GM19467 (cell line): ENCODE data around the gene PTPRN2.

Experiments used
- ATAC-seq: cut with Tn5 transposase; IDR thresholded peaks from one replicate; pipeline ENCODE4 v1.9.1; 2021; ENCODE audit warnings: mild to moderate bottlenecking, moderate library complexity; ENCODE audit not compliant: unreplicated experiment

The PTPRN2 gene

DNA sequence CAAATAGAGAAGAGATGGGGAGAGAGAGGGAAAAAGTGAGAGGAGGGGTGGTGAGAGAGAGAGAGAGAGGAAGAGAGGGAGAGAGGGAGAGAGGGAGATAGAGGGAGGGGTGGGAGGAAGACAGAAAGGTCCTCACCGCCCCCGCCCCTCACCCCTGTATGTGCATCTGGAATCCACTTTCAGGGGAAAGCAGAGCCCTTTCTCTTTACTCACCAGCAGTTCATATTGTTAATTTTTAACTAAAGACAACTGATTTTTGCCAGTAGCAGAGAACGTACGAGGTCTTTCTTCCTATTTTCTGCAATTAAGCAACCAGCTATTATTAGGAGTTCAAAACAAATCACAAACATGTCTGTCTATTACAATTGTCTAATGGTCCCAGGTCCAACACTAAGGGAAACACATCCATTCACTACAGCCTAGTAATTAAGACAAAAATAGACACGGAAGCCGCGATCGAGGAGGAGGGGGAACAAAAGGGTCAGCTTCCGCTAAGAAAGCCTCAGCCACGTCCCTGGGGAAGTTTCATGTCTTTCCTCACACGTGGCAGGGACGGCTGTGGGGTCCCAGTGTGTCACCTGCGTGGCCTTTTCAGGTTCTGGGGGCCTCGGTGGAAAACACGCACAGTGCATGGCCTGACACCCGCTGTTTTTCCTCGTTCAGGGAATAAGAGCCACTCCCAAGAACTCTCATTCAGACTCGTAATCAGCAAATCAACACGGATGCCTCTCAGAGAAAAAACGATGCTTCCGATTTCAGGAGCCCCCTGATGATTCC lies 572.0 kb downstream of the PTPRN2 start:
- no peak for ATAC-seq

DNA sequence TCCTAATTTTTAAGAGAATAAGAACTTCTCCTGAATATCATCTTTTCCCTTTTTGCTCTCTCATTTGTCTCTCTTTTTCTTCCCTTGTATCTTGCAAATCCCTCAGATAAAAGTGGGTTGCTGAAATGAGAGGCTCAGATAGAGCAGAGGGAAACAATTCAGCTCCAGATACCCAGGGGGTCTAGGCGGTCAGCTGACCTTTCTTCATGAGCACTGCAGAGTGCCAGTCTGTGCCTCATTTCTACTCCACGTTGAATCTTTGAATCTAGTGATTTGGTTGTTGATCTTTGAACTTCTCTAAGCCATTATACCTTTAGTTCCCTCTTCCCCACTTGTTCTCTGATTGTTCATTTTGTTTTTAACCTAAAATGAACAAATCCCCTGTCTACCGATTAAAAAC lies 572.6 kb downstream of the PTPRN2 start:
- ATAC-seq = no peak

DNA sequence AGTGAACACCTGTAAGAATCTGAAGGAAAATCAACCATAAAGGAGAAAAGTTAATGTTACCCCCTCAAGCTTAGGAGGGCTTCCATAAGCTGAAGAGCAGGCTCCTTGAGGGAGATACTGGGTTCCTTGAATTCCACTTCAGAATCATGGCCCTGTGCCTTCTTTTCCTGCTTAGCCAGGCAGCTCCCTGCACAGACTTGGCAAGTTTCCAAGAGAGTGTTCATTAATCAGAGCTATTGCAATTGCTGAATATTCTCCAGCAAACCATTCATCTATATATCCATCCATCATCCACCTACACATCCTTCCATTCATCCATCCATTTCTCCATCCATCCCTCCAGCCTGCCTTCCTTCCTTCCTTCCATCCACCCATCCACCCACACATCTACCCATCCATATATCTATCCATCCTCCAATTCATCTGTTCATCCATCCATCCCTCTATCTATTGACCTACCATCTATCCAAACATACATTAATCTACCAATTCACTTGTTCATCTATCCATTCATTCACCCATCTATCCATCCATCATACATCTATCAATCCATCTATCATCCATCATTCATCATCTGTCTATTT lies 574.4 kb downstream of the PTPRN2 start:
- no peak for ATAC-seq

DNA sequence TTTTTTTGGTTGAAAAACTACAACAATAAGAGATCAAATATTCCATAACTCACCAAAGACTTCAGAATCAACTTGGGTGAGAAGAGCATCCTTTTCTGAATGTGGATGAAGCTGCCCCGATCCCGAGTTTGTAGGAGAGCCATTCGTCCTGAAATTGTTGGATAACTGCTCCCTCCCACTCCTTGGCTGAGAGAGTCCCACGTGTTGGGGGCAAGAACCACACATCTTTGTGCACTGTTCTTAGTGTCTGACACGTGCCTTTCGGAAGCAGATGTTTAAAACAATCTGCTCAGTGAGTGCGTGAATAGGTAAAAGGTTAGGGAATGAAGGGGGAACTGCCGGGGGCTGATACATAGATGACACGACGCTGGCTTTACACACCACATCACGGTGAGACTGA lies 575.7 kb downstream of the PTPRN2 start:
- ATAC-seq = no peak

DNA sequence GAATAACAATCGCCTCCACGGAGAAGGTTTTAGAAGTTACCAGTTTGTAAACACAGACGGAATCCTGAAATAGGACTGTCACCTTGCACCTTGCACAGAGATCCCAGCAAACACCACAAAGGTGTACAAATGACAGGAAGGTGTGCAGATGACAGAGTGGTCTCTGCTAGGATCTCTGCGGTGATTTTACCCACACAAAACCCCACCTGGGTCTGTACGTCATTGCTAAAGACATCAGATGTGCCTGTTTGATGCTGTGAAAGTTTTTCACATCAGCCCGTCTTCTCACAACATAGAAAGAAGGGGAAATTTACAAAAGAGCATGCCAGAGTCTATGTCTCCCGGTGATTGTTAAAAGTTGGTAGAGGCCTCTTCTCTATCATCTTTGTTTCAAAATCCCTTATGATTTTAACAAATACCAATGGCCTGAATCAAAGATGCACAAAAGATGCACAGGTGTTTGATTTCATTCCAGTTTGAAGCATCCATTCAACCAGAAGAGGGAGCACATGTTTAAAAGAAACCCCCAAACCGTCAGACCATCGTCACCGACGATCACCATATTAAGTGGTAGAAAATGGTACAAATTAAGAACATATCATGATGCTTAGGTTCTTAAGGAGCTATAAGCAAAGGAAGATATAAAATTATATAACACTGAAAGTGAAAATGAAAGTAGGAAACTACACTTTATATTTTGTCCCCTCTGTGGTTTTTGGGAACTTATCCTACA lies 576.5 kb downstream of the PTPRN2 start:
- ATAC-seq = no peak

DNA sequence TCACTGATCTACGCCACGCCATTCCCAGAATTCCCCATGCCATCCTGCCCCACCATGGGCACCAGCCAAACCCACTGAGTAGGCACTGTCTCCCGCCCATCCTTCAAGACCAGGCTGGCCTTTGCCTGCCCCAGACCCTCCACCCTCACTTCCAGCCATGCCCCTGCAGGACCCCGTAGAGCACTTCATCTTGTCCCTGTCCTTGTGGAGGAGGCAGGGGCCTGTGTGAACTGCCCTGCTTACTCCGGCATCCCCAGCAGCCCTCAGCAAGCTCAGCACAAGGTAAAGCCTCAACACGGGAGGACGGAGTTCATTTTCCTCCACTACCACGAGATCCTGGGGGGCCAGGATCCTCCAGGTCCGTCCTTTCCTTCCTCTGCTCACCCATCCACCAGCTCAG lies 577.7 kb downstream of the PTPRN2 start:
- no peak for ATAC-seq

DNA sequence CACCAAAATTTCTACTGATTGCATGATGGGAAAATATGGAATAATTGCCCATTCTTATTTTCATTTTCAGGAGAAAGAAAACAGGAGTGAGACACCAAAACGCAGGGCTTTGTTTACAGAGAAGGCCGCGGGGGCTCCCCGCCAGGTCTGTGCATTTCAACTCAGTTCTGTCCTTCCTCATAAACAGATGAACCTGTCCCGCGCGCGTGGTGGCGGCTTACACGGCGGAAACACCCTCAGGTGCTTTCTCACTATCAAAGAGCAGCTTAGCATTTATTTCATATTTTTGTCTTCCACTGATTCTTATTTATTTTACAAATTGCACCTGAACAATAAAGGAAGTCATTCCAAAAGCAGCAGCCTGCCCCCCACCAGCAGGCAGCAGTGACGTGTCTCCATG lies 579.4 kb downstream of the PTPRN2 start:
- ATAC-seq = no peak

DNA sequence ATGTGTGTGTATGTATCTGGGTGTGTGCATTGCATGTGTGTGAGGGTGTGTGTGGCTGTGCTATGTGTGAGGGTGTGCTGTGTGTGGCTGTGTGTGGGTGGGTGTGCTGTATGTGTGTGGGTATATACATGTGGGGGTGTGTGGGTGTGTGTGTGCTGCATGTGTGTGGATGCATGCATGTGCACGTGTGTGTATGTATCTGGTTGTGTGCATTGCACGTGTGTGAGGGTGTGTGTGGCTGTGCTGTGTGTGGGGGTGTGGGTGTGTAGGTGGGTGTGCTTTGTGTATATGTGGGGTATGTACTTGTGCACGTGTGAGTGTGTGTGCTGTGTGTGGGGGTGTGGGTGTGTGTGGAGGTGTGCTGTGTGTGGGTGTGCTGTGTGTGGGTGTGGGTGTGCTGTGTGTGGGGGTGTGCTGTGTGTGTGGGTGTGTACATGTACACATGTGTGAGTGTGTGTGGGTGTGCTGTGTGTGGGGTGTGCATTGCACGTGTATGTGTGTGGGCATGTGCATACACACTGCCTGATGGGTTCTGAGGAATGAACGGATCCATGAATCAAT lies 579.8 kb downstream of the PTPRN2 start:
- ATAC-seq = no peak

DNA sequence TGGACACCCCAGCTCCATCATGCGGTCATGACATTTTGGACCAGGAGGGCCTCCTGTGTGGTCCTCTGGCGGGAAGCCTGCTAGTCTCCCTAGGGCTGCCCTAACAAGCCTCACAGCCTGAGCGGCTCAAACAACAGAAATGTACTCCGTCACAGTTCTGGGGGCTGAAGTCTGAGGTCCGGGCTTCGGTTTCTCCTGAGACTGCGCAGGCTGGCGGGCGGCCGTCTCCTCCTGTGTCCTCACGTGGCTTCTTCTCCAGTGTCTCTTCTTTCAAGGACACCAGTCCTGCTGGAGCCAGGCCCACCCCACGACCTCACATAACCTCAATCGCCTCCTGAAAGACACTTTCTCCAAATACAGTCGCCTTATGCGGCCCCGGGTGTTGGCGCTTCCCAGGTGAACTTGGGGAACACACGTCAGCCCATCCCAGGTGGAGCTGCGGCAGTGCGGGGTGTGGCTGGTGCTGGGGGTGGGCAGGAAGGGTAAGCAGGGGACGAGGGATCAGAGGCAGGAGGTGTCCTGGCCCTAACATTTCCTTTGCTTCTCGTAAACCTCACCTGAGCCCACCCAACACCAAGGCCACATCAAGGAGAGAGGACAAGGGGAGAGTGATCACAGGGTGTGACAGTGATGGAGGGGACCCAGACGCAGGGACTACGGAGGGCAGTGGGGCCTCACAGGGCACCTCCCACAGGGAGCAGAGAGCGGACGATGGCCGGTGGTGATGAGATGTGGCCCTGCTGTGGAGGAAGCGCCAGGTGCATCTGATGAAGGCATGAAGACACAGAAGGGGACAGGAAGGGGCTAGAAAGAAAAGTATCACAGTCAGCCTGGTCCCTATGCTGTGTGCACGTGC lies 580.6 kb downstream of the PTPRN2 start:
- ATAC-seq = no peak

DNA sequence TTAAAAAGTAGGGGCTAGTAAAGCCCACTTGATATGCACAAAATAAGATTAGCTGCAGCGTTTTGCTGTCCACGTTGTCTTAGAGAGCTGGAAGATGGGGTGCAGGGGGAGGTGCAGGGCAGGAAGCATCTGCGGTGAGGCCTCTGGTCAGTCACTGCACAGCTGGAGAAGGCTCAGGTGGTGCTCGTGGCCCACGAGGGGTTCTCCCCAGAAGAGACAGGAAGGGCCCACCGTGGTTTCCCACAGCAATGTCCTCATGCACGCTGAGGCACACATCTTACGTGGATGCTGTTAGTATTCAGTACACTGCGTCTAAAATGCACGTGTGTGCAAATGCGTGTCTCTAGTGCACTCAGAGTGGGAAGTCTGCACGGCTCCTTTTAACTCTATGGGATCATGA lies 582.1 kb downstream of the PTPRN2 start:
- no peak for ATAC-seq

DNA sequence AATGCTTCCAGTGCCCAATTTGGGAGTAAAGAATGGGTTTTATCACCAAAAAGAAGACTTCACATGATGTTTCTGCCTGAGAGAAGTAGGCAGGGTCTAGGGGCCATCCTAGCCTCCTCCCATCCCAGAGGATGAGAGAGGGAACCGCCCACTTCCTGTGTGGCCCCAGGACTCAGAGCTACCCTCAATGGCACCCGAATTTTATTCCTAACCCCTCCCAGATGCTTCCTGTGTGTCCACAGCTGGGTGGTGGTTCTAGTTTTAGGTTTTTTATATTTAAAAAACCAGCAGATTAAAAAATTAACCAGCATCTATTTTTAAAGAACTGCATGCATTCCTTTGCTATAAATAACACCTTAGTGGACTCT lies 583.5 kb downstream of the PTPRN2 start:
- no peak for ATAC-seq

DNA sequence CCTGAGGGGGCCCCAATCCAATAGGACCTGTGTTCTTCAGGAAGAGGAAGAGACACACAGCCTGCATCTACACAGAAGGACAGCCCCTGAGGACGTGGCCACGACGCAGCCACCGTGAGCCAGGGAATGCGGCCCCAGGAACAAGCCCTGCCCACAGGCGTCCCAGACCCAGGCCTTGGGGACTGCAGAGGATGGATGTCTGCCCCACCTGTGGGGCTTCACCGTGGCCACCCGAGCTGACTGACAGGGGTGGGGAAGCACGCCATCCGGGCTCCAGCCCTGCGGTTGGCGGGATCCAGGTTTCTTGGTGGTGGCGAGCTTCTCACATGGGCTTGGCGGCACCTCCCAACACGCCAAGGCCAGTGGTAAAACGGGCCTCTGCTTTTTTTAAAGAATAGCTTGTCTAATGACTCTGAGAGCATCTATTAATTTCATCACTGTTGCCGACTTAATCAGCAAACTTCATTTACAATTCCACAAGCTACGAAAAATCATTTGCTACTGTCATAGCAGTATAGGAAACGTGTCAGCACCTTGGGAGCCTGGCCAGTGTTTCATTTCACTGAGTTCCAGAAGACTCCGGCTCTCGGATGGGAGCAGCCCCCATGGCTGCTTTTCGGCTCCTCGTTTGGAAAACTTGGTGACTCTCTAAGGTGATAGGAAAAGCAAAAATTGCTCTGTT lies 584.0 kb downstream of the PTPRN2 start:
- ATAC-seq = no peak

DNA sequence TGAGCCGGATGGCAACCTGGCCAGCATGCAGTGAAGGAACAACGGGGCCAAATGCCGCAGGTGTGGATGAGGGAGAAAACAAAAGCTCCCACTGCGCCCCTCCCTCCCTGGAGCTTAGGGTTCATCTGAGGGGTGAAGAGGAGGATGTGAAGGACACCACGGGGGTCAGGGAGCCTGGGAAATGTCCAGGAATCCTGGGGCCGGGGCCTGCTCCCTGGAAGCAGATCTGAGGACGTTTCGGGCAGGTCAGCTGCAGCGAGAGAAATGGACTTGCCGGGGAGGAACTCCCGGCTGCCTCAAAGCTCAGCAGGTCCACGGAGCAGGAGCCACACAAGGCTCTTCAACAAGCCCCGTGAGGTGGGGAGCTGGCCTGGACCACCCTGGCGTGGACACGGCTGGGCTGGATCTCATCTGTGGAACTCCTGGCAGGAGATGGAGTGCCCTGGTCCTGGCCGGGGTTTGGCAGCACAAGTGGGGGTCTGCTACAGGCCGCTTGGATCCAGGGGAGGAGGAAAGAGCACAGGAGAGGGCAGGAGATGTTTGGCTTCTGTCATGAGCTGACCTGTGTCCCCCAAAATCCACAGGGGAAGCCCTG lies 585.0 kb downstream of the PTPRN2 start:
- ATAC-seq = no peak

DNA sequence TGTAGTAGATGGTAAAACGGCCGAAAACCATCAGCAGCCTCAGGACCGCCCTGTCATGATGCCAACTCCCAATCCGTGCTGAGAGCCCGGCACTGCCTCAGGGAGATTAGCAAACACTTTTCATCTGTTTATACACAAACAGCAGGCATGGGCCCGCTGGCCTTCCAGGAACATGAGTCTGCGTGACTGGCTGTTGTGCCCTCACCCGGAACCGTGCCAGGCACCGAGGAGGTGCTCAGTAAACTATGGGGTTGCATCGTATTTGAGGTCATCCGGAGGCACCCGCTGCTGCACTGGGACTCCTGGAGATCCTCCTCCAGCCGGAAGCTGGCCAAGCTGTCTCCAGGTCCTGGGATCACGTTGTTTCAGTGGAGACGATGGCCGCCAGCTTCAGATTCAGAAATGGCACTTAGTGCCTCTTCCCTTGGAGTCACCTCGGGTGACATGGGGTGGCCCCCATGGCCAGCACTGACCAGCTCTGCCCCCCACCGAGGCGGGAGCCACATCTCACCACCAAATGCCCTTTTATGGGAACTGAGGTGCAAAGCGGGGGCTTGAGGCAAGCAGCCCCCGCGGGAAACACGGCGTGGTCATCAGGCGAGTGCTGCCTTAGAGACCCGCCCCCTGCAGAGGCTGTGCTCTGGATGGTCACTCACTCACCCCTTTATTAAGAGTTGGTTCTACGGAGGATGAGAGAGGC lies 585.9 kb downstream of the PTPRN2 start:
- ATAC-seq = no peak

DNA sequence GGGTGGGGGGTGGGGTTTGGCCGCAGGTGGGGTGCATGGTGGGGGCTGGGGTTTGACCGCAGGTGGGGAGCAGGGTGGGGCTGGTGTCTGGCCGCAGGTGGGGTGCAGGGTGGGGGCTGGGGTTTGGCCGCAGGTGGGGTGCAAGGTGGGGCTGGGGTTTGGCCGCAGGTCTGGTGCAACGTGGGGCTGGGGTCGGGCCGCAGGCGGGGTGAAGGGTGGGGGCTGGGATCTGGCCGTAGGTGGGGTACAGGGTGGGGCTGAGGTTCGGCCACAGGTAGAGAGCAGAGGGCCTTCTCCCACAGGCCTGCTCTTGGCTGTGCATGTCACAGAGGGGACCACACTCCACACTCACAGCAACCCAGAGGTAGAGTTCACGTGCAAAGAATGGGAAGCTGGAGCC lies 586.6 kb downstream of the PTPRN2 start:
- no peak for ATAC-seq

DNA sequence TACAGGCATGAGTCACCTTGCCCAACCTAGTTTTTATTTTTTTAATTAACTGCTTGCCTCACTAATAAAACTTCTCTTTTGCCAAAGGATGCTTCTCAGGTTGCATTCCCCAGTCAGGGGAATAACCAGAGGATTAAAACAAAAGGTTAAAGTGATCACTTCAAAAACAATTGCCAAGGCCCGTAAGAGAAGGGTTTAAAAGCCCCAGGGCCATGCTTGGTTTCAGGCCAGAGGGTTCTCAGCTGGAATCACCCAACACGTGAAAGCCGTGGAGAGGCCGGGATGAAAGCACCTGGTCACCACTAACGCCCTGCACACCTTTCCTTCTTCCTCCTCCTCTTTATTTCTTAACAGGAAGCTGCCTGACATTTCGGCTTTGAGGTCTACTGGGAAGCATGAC lies 587.5 kb downstream of the PTPRN2 start:
- ATAC-seq = no peak

DNA sequence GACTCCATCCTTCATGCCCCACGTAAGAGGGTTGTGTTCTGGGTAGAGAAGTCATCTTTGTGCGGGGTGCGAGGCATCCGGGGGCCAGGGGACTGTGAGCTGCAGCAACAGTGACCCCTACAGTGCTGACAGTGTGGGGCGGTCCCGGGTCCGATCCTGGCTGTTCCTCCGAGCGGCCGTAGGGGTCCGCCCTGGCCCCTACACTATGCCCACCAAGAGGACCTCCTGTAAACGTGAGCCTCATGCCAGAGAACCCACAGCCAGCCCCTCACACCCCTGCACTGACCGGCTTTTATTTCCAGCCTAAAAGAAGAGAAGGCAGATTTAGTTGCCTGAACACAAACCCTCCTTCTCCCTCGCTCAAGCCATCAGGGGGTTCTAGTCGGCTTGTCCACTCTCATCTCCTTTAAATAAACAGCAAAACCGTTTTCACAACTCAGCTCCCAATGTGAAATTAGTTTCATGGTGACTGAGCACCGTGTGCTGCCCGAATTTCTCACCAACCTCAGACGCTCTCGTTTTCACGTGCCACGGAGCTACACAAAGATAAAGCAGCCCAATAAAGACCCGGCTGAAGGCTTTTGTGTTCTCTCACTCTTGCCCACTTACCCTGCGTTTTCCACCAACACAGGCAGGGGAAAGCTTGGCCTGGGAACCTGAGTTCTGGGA lies 588.6 kb downstream of the PTPRN2 start:
- no peak for ATAC-seq

DNA sequence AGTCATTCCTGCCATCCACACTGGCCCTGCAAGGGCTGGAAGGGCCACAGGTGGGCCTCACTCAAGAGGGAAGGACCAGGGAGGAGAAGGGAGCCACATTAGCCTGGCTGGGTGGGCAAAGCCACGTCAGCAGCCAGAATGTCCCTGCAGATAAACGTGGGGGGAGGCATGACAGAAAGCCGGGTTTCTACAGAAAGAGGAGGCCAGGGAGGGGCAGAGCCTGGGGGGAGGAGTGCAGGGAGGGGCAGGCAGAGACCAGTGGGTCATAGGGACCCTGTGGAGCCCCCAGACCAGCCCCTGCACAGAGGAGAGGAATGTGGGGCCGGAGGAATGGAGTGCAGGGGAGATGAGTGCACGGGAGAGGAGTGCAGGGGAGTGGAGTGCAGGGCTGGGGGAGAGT lies 590.2 kb downstream of the PTPRN2 start:
- ATAC-seq = no peak

DNA sequence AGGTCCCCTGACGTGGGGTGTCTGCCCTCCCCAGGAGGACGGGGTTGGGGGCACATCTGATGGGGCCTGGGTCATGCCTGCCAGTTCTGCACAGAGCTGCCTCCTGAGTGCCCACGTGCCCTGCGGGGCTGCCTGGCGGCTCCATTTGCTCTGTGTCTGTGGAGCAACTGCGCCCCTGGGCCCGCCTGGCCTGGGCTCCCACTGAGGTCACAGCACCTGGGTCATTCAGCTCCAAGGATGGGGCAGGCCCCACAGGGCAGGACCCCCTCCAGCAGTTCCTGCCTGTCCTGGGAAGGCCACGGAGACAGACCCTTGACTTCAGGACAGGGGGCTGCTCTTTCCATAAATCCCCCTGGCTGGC lies 590.6 kb downstream of the PTPRN2 start:
- ATAC-seq = no peak
